ENCODE results near the gene ATP5MC2.

ATP5MC2 gene

GRCh38 chr12:53631721-53632120 is 44.2 kb downstream of the ATP5MC2 start:
- peaks cover 10% of the 10 kb centered on the region; the same call in 1 of the 2 replicates for H3K4me1 ChIP-seq (ENCODE audit: low read length)
- H2AFZ ChIP-seq (ENCODE audit: low read depth, low read length): no peak overlapping the region
- no peak overlapping the region for H3K4me3 ChIP-seq (ENCODE audit: low read length)
- no peaks in the 10 kb centered on the region for H4K20me1 ChIP-seq (ENCODE audit: insufficient read depth, low read length)
- no peaks in the 10 kb centered on the region for H3K9me3 ChIP-seq (ENCODE audit: insufficient read depth, low read length)
- H3K4me2 ChIP-seq (ENCODE audit: low read length): no peak overlapping the region
- no peak for TF ChIP-seq EZH2phosphoT487 (IDR thresholded peaks at IDR 0.05; ENCODE audit: low read depth)
- no peak for TF ChIP-seq CTCF (IDR thresholded peaks at IDR 0.05; ENCODE audit: low read depth, low read length)
- no peaks in the 10 kb centered on the region for H3K79me2 ChIP-seq (ENCODE audit: low read length)
- no peaks in the 10 kb centered on the region for H3K27me3 ChIP-seq (ENCODE audit: low read depth, low read length)
- no peaks in the 10 kb centered on the region for H3K36me3 ChIP-seq (replicated peaks; ENCODE audit: low read depth, low read length)
- H3K9ac ChIP-seq (ENCODE audit: low read length): no peak overlapping the region
- no peak overlapping the region for H3K27ac ChIP-seq (ENCODE audit: low read length)

GRCh38 chr12:53627919-53628318 is 48.0 kb downstream of the ATP5MC2 start:
- Histone ChIP-seq H3K27me3 (ENCODE audit: low read depth, low read length) (no peaks in the 10 kb centered on the region), H3K4me2 (ENCODE audit: low read length) (0 out of 2 replicates have a peak overlapping the region, but pooled peaks have one; percentile 98), H3K36me3 (replicated peaks; ENCODE audit: low read depth, low read length) (no peaks in the 10 kb centered on the region), H3K4me1 (ENCODE audit: low read length) (peaks cover 29% of the 10 kb centered on the region), H2AFZ (ENCODE audit: low read depth, low read length) (0 out of 2 replicates have a peak overlapping the region, but pooled peaks have one; percentile 29), H3K9ac (ENCODE audit: low read length) (no peak overlapping the region), H3K27ac (ENCODE audit: low read length) (no peak overlapping the region), H3K4me3 (ENCODE audit: low read length) (no peak overlapping the region), H3K9me3 (ENCODE audit: insufficient read depth, low read length) (no peaks in the 10 kb centered on the region), H3K79me2 (ENCODE audit: low read length) (peaks cover 27% of the 10 kb centered on the region), H4K20me1 (ENCODE audit: insufficient read depth, low read length) (no peaks in the 10 kb centered on the region)
- TF ChIP-seq CTCF (IDR thresholded peaks at IDR 0.05; ENCODE audit: low read depth, low read length) (no peak), EZH2phosphoT487 (IDR thresholded peaks at IDR 0.05; ENCODE audit: low read depth) (no peak)

GRCh38 chr12:53626702-53627169 is 49.1 kb downstream of the ATP5MC2 start:
- peak overlapping the region; percentile 97 for H3K9ac ChIP-seq (ENCODE audit: low read length)
- H3K79me2 ChIP-seq (ENCODE audit: low read length): peaks cover 34% of the 10 kb centered on the region

More at GRCh38 chr12:53626702-53627169, 49.1 kb downstream of the ATP5MC2 start:
- Histone ChIP-seq H3K27ac (ENCODE audit: low read length) (peak overlapping the region; percentile 76), H3K9me3 (ENCODE audit: insufficient read depth, low read length) (no peaks in the 10 kb centered on the region), H3K4me3 (ENCODE audit: low read length) (peak overlapping the region; percentile 96), H3K36me3 (replicated peaks; ENCODE audit: low read depth, low read length) (no peaks in the 10 kb centered on the region), H3K27me3 (ENCODE audit: low read depth, low read length) (no peaks in the 10 kb centered on the region), H3K4me2 (ENCODE audit: low read length) (peak overlapping the region; percentile 98), H3K4me1 (ENCODE audit: low read length) (peaks cover 29% of the 10 kb centered on the region), H4K20me1 (ENCODE audit: insufficient read depth, low read length) (no peaks in the 10 kb centered on the region), H2AFZ (ENCODE audit: low read depth, low read length) (peak overlapping the region; percentile 83)
- TF ChIP-seq EZH2phosphoT487 (IDR thresholded peaks at IDR 0.05; ENCODE audit: low read depth): no peak
- no peak for TF ChIP-seq CTCF (IDR thresholded peaks at IDR 0.05; ENCODE audit: low read depth, low read length)
